MM.1S (cell line): ENCODE data around the gene MYH11.
"Not testable (repeated sequence)": the region's sequence is repeated elsewhere in the genome, so short reads cannot be mapped to it uniquely, and the experiment has no call there.

Source experiments
- DNase-seq: peaks from one replicate; pipeline ENCODE4 v3.0.0-alpha.2; 2015
- H2AFZ ChIP-seq: fragments of 300-600 bp; sonication (generic); 2 replicates; pipeline ENCODE4 v1.6.0; 2016; ENCODE audit warnings: antibody characterized with exemption, low read length
- H3F3A ChIP-seq: fragments of 300-600 bp; sonication (generic); 2 replicates; pipeline ENCODE4 v1.6.1; 2016; ENCODE audit warnings: mild to moderate bottlenecking, antibody characterized with exemption, low read length, moderate library complexity, mixed read lengths; ENCODE audit not compliant: insufficient read depth
- H3K27ac ChIP-seq: fragments of 300-600 bp; sonication (generic); 2 replicates; pipeline ENCODE4 v1.5.1; 2016; ENCODE audit warnings: mild to moderate bottlenecking, low read length
- H3K27me3 ChIP-seq: fragments of 300-600 bp; sonication (generic); replicated peaks from 2 replicates; pipeline ENCODE4 v1.6.0; 2016; ENCODE audit warnings: low read length; ENCODE audit not compliant: insufficient read depth
- H3K36me3 ChIP-seq: fragments of 300-600 bp; sonication (generic); replicated peaks from 2 replicates; pipeline ENCODE4 v1.6.1; 2016; ENCODE audit warnings: mild to moderate bottlenecking, low read length, mixed read lengths; ENCODE audit not compliant: insufficient read depth
- H3K4me1 ChIP-seq: fragments of 300-600 bp; sonication (generic); 2 replicates; pipeline ENCODE4 v1.6.1; 2016; ENCODE audit warnings: low read length, mixed read lengths
- H3K4me2 ChIP-seq: fragments of 300-600 bp; sonication (generic); 2 replicates; pipeline ENCODE4 v1.6.0; 2016; ENCODE audit warnings: low read depth, low read length
- H3K4me3 ChIP-seq: fragments of 300-600 bp; sonication (generic); 2 replicates; pipeline ENCODE4 v1.5.1; 2016; ENCODE audit warnings: low read length, mixed read lengths
- H3K79me2 ChIP-seq: fragments of 300-600 bp; sonication (generic); 2 replicates; pipeline ENCODE4 v1.6.1; 2016; ENCODE audit warnings: mixed run types, low read length, mixed read lengths
- H3K9ac ChIP-seq: fragments of 300-600 bp; sonication (generic); 2 replicates; pipeline ENCODE4 v1.6.1; 2016; ENCODE audit warnings: low read length, mixed read lengths
- H3K9me2 ChIP-seq: fragments of 300-600 bp; sonication (generic); replicated peaks from 2 replicates; pipeline ENCODE4 v1.6.1; 2016; ENCODE audit warnings: mild to moderate bottlenecking, low read length, mixed read lengths; ENCODE audit not compliant: insufficient read depth
- H3K9me3 ChIP-seq: fragments of 300-600 bp; sonication (generic); replicated peaks from 2 replicates; pipeline ENCODE4 v1.6.1; 2016; ENCODE audit warnings: mild to moderate bottlenecking, low read length, mixed read lengths; ENCODE audit not compliant: insufficient read depth
- H4K20me1 ChIP-seq: fragments of 300-600 bp; sonication (generic); 2 replicates; pipeline ENCODE4 v1.6.1; 2016; ENCODE audit warnings: mild to moderate bottlenecking, low read length, moderate library complexity, mixed read lengths; ENCODE audit not compliant: insufficient read depth
- EZH2 ChIP-seq: fragments of 300-600 bp; sonication (generic); optimal IDR thresholded peaks from 2 replicates; pipeline ENCODE3; 2017; ENCODE audit warnings: low read depth, mild to moderate bottlenecking, antibody characterized with exemption, low read length, mixed read lengths
- EZH2phosphoT487 ChIP-seq: fragments of 300-600 bp; sonication (generic); IDR thresholded peaks from 2 replicates; pipeline ENCODE4 v1.6.1; 2018; ENCODE audit warnings: antibody characterized with exemption, low read length
- TF ChIP-seq, protein P1 (sequence below): fragments of 300-600 bp; sonication (generic); IDR thresholded peaks from 2 replicates; pipeline ENCODE4 v1.5.1; 2016; ENCODE audit warnings: antibody characterized with exemption, low read length, mixed read lengths

Gene MYH11

DNA sequence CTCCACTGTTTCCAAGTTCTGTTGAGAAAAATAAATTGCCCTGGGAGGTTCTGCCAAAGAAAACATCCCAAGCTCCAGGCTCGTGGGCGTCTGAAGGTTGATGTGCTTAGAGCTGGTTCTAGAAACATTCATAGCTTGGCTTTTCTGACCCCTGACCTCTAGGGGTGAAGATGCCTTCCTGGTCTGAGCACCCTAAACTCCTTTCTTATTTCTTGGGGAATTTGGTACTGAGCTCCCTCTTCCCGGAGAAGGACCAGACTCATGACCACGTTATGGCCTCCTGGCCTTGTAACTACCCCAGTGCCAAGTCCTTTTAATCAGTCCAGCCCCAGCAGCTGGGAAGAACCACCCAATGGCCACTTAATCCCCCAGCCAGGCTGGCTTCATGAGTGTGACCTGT is 66.4 kb downstream of the MYH11 start:
- Histone ChIP-seq H3K4me2 (no peak overlapping the region), H3K4me3 (no peak overlapping the region), H2AFZ (no peak overlapping the region), H3K4me1 (no peaks in the 10 kb centered on the region), H3K79me2 (no peaks in the 10 kb centered on the region), H3K36me3 (no peaks in the 10 kb centered on the region), H3K27me3 (no peaks in the 10 kb centered on the region), H3K27ac (no peak overlapping the region), H3F3A (no peaks in the 10 kb centered on the region), H4K20me1 (no peaks in the 10 kb centered on the region), H3K9me3 (no peaks in the 10 kb centered on the region), H3K9ac (no peak overlapping the region), H3K9me2 (no peaks in the 10 kb centered on the region)
- TF ChIP-seq EZH2 (no peak), EZH2phosphoT487 (no peak)
- TF ChIP-seq, protein P1, sequence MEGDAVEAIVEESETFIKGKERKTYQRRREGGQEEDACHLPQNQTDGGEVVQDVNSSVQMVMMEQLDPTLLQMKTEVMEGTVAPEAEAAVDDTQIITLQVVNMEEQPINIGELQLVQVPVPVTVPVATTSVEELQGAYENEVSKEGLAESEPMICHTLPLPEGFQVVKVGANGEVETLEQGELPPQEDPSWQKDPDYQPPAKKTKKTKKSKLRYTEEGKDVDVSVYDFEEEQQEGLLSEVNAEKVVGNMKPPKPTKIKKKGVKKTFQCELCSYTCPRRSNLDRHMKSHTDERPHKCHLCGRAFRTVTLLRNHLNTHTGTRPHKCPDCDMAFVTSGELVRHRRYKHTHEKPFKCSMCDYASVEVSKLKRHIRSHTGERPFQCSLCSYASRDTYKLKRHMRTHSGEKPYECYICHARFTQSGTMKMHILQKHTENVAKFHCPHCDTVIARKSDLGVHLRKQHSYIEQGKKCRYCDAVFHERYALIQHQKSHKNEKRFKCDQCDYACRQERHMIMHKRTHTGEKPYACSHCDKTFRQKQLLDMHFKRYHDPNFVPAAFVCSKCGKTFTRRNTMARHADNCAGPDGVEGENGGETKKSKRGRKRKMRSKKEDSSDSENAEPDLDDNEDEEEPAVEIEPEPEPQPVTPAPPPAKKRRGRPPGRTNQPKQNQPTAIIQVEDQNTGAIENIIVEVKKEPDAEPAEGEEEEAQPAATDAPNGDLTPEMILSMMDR = no peak
- DNase-seq = no peak

DNA sequence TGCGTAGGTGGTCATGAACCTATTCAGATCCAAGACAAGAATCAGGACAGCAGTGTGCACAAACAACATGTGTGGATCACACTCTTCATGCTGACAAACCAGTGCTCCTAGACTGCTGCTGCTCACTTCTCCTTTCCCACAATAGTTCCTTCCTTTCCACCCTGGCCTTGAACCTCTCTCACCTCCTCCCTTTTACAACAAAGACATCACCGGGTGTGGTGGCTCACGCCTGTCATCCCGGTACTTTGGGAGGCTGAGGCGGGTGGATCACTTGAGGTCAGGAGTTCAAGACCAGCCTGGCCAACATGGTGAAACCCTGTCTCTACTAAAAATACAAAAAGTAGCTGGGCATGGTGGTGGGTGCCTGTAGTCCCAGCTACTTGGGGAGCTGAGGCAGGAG is 67.0 kb downstream of the MYH11 start:
- not testable (repeated sequence) for H3K27ac ChIP-seq, H3K9ac ChIP-seq, H3K27me3 ChIP-seq, H3K4me3 ChIP-seq, H2AFZ ChIP-seq, H3K9me3 ChIP-seq, H4K20me1 ChIP-seq, H3K36me3 ChIP-seq, H3F3A ChIP-seq, H3K4me1 ChIP-seq, H3K4me2 ChIP-seq, H3K79me2 ChIP-seq, H3K9me2 ChIP-seq, DNase-seq

DNA sequence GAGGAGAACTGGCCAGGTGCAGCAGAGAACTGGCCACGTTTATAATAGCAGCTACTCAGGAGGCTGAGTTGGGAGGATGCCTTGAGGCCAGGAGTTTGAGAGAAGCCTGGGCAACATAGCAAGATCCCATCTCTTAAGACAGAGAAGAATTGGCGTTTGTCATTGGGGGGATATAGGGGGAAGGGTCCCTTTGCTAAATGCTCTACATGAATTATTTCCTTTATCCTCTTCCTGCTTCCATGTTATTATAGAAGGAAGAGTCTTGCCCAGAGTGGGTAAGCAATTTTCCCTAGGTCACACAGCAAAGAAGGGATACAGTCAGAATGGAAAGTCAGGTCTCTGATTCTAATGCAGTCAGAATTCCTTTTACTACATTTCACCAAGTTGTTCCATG is 68.0 kb downstream of the MYH11 start:
- TF ChIP-seq, protein P1 = no peak
- TF ChIP-seq EZH2 = no peak
- no peak for TF ChIP-seq EZH2phosphoT487
- Histone ChIP-seq H3K79me2 (no peaks in the 10 kb centered on the region), H3F3A (no peaks in the 10 kb centered on the region), H3K4me2 (no peak overlapping the region), H3K4me3 (no peak overlapping the region), H4K20me1 (no peaks in the 10 kb centered on the region), H2AFZ (no peak overlapping the region), H3K4me1 (no peaks in the 10 kb centered on the region), H3K36me3 (no peaks in the 10 kb centered on the region), H3K9me3 (no peaks in the 10 kb centered on the region), H3K9ac (no peak overlapping the region), H3K9me2 (no peaks in the 10 kb centered on the region), H3K27ac (no peak overlapping the region), H3K27me3 (no peaks in the 10 kb centered on the region)
- no peak for DNase-seq

DNA sequence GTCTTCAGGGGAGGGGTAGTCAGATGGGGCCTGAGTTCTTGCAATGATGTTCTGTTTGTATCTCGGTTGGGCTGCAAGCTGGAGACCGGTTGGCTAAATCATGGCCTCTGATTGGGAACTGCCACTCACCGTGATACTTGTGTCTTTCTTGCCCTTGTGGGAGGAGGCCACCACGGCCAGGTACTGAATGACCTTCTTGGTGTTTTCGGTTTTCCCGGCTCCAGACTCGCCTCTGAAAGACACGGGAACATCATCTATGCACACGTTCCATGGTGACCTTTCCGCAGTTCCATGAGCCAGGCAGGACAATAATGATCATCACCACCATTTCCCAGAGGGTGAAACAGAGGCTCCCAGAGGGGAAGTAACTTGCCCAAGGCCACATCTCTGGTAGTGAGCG is 70.3 kb downstream of the MYH11 start:
- no peak for TF ChIP-seq EZH2
- TF ChIP-seq, protein P1 = no peak
- TF ChIP-seq EZH2phosphoT487 = no peak
- no peak overlapping the region for H2AFZ ChIP-seq
- no peaks in the 10 kb centered on the region for H3K36me3 ChIP-seq
- DNase-seq = no peak
- H3K27ac ChIP-seq = no peak overlapping the region
- no peaks in the 10 kb centered on the region for H3K27me3 ChIP-seq
- no peaks in the 10 kb centered on the region for H3K9me3 ChIP-seq
- no peaks in the 10 kb centered on the region for H3K4me1 ChIP-seq
- H3K4me2 ChIP-seq = no peak overlapping the region
- H3K4me3 ChIP-seq = no peak overlapping the region
- H3K9me2 ChIP-seq = no peaks in the 10 kb centered on the region
- H3K9ac ChIP-seq = no peak overlapping the region
- no peaks in the 10 kb centered on the region for H3F3A ChIP-seq
- no peaks in the 10 kb centered on the region for H3K79me2 ChIP-seq
- H4K20me1 ChIP-seq = no peaks in the 10 kb centered on the region
